Activated naive CD8-positive, alpha-beta T cell (primary cell): ENCODE measurements around the gene CACNA1G.

Source experiments
- H3K27ac Mint-ChIP-seq: one replicate; pipeline ENCODE4 v1.8.0; 2021; ENCODE audit warnings: mixed read lengths
- H3K27me3 Mint-ChIP-seq: one replicate; pipeline ENCODE4 v1.8.0; 2021; ENCODE audit warnings: mixed read lengths
- H3K36me3 Mint-ChIP-seq: one replicate; pipeline ENCODE4 v1.8.0; 2021; ENCODE audit warnings: mixed read lengths
- H3K4me1 Mint-ChIP-seq: one replicate; pipeline ENCODE4 v1.8.0; 2021; ENCODE audit warnings: low read depth, mixed read lengths
- H3K4me3 Mint-ChIP-seq: one replicate; pipeline ENCODE4 v1.8.0; 2021; ENCODE audit warnings: mild to moderate bottlenecking, mixed read lengths
- H3K9me3 Mint-ChIP-seq: one replicate; pipeline ENCODE4 v1.8.0; 2021; ENCODE audit warnings: low read depth, mixed read lengths

CACNA1G gene

DNA sequence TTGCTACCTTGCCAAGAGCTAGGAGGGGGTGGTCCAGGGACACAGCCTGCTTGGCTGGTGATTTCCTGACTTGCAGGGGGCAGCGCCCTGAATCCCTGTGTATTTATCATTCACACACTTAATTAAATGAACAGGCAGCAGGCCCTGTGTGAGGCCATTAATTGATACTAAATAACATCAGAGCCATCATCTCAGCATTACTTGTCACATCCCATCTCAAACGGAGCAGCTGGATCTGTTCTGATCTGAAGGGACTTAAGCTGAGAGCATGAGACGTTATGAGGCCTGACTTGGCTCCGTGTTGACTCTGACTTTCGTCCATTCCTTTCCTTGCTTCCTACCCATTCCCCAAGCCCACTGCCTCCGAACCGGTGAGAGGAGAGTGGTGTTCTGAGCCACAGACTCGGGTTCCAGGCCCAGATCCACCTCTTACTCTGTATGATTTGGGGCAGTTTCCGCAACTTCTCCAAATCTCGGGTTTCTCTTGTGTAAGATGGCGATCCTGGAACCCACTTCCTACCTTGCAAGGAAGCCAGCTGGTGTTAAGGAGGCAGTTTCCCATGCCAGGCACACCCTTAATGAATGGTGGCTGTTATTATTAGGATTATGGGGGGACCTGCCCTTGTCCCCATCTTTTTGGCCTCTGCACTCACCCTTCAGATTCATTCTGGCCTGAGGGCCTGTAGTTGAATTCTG is 33.8 kb downstream of the CACNA1G start:
- Mint-ChIP-seq H3K27ac (no peak overlapping the region), H3K9me3 (no peaks in the 10 kb centered on the region), H3K27me3 (no peaks in the 10 kb centered on the region), H3K4me1 (no peaks in the 10 kb centered on the region), H3K4me3 (no peak overlapping the region), H3K36me3 (no peaks in the 10 kb centered on the region)

DNA sequence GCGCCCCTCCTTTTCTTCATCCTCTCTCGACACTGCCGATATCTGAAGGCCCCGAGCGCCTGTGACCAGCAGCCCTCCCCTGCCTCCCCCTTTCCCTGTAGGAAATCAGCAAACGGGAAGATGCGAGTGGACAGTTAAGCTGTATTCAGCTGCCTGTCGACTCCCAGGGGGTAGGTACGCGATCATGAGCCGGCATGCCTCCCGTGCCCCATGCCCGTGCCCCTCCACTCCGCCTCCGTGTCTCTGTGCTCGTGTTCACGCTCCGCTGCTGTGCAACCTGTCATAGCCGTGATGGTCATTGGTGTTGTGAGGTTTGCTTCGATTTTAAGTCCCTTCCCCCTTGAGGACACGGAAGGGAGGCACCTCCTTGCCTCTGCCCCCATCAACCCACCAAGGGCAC is 34.4 kb downstream of the CACNA1G start:
- no peaks in the 10 kb centered on the region for H3K27me3 Mint-ChIP-seq
- no peak overlapping the region for H3K27ac Mint-ChIP-seq
- no peaks in the 10 kb centered on the region for H3K9me3 Mint-ChIP-seq
- H3K36me3 Mint-ChIP-seq = no peaks in the 10 kb centered on the region
- no peaks in the 10 kb centered on the region for H3K4me1 Mint-ChIP-seq
- no peak overlapping the region for H3K4me3 Mint-ChIP-seq

DNA sequence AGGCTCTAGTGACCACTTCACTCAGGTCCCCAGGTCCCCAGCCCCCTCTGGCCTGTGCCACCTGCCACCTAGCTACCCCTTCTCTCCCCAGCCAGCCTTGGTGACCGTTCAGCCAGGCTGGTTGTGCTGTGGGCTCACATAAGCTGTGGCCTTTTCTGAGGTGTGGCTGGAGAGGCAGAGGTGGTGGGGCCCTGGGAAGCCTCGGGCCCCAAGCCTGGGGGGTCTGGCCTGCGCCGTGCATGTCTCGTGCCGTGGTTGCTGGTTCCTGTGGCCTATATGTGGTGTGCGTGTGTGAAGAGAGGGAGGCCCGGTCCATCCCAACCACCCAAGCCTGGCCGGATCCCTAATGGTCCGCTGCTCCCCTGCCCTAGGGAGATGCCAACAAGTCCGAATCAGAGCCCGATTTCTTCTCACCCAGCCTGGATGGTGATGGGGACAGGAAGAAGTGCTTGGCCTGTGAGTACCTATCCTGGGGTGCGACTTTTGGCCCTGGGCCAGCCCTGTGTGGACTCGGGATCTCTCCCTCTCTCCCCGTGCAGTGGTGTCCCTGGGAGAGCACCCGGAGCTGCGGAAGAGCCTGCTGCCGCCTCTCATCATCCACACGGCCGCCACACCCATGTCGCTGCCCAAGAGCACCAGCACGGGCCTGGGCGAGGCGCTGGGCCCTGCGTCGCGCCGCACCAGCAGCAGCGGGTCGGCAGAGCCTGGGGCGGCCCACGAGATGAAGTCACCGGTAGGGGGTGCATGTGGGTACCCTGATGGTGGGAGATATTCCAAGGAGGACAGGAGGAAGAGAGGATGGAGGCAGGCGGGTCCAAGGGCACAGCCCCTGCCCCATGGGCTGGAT is 35.9 kb downstream of the CACNA1G start:
- H3K4me3 Mint-ChIP-seq = no peak overlapping the region
- H3K27ac Mint-ChIP-seq = no peak overlapping the region
- H3K4me1 Mint-ChIP-seq = no peaks in the 10 kb centered on the region
- no peaks in the 10 kb centered on the region for H3K36me3 Mint-ChIP-seq
- H3K27me3 Mint-ChIP-seq = no peaks in the 10 kb centered on the region
- H3K9me3 Mint-ChIP-seq = no peaks in the 10 kb centered on the region

DNA sequence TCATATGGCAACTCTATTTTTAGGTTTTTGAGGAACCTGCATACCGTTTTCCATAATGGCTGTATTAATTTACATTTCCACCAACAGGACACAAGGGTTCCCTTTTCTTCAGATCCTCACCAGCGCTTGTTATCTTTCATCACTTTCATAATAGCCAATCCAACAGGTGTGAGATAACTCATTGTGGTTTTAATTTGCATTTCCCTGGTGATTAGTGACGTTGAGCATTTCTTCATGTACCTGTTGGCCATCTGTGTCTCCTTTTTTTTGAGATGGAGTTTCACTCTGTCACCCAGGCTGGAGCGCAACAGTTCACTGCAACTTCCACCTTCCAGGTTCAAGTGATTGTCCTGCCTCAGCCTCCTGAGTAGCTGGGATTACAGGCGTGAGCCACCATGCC is 38.0 kb downstream of the CACNA1G start:
- no peak overlapping the region for H3K27ac Mint-ChIP-seq
- H3K27me3 Mint-ChIP-seq = peaks cover 3% of the 10 kb centered on the region
- H3K9me3 Mint-ChIP-seq = no peaks in the 10 kb centered on the region
- H3K36me3 Mint-ChIP-seq = no peaks in the 10 kb centered on the region
- H3K4me3 Mint-ChIP-seq = no peak overlapping the region
- no peaks in the 10 kb centered on the region for H3K4me1 Mint-ChIP-seq

DNA sequence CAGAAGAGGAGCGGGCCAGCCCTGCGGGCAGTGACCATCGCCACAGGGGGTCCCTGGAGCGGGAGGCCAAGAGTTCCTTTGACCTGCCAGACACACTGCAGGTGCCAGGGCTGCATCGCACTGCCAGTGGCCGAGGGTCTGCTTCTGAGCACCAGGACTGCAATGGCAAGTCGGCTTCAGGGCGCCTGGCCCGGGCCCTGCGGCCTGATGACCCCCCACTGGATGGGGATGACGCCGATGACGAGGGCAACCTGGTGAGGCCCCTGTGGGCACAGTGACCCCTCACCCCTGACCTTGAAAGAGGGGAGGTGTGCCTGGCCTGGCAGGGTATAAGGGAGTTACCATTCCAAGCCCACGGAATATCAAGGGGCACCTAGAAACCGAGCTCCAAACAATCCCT is 39.1 kb downstream of the CACNA1G start:
- Mint-ChIP-seq H3K4me3 (no peak overlapping the region), H3K4me1 (no peaks in the 10 kb centered on the region), H3K9me3 (no peaks in the 10 kb centered on the region), H3K36me3 (no peaks in the 10 kb centered on the region), H3K27ac (no peak overlapping the region), H3K27me3 (peaks cover 5% of the 10 kb centered on the region)

DNA sequence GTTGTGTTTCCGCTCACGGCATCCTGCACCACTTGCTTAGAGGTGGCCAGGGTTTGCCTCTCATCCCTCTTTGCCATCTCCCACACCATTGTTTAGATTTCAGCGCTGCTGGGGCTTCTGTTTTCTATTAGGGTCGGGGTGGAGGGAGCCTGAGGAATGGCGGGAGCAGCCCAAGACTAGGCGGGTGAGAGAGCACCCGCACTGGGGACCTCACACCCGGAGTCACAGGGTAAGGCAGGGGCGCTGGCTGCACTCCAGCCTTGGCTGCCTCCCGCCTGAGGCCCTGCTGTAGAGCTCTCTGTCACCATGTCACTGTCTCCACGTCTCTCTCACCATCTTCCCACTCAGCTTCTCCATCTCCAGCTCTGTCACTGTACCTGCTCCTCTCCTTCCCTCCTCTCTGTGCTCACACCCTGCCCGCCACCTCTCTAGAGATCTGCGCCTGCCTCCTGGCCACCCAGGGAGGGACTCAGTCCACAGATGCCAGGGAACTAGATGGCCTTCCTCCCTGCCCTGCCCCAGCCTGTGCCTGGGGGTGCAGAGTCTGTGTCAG is 41.4 kb downstream of the CACNA1G start:
- Mint-ChIP-seq H3K27me3 (peaks cover 5% of the 10 kb centered on the region), H3K36me3 (no peaks in the 10 kb centered on the region), H3K27ac (no peak overlapping the region), H3K4me1 (no peaks in the 10 kb centered on the region), H3K9me3 (no peaks in the 10 kb centered on the region), H3K4me3 (no peak overlapping the region)

DNA sequence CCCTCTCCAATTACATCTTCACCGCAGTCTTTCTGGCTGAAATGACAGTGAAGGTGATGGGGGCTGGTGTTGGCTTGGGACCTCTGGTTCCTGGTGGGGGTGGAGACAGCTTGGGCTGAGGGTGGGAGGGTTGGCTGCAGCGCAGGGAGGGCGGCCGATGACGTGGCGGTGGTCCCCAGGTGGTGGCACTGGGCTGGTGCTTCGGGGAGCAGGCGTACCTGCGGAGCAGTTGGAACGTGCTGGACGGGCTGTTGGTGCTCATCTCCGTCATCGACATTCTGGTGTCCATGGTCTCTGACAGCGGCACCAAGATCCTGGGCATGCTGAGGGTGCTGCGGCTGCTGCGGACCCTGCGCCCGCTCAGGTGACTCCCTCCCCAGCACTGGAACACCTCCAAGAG is 42.3 kb downstream of the CACNA1G start:
- Mint-ChIP-seq H3K9me3 (no peaks in the 10 kb centered on the region), H3K27me3 (peaks cover 5% of the 10 kb centered on the region), H3K4me1 (no peaks in the 10 kb centered on the region), H3K27ac (no peak overlapping the region), H3K4me3 (no peak overlapping the region), H3K36me3 (no peaks in the 10 kb centered on the region)

DNA sequence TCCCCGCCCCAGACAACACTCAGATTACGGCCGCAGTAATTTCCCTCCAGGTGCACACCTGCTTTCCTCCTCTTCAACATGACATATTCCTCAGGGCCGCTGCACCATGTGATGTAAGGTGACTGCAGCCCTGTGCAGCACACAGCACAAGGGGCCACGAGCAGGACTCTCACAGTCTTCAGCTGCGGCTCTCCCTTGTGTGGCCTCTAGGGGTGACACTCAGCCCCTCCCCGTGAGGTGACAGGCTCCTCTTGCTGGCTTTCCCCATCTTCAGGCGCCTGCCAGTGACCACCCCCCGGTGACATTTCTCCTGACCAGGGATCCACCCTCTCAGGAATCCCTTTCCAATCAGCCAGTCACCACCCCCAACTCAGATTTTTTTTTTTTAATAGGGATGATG is 42.8 kb downstream of the CACNA1G start:
- H3K9me3 Mint-ChIP-seq = no peaks in the 10 kb centered on the region
- H3K27ac Mint-ChIP-seq = no peak overlapping the region
- H3K27me3 Mint-ChIP-seq = peaks cover 5% of the 10 kb centered on the region
- H3K4me1 Mint-ChIP-seq = no peaks in the 10 kb centered on the region
- no peaks in the 10 kb centered on the region for H3K36me3 Mint-ChIP-seq
- H3K4me3 Mint-ChIP-seq = no peak overlapping the region

DNA sequence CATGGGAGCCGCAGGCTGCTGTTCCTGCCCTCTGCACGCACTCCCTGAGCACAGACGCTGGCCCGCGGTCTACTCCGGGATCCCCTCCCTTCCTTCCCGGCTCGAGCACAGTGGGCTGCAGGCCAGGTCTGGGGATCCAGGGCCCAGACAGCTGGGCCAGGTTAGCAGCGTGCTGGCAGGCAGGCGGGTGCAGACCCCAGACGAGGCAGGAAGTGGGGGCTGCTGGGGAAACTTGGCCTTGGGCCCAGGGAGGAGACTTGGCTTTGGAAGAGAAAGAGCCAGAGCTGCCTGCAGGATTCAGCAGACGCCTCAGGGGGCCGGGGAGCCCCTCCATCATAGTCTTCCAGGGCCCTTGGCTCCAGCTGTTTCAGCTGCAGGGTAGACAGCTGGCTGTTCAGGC is 44.0 kb downstream of the CACNA1G start:
- no peak overlapping the region for H3K27ac Mint-ChIP-seq
- no peaks in the 10 kb centered on the region for H3K9me3 Mint-ChIP-seq
- H3K36me3 Mint-ChIP-seq = no peaks in the 10 kb centered on the region
- peaks cover 5% of the 10 kb centered on the region for H3K27me3 Mint-ChIP-seq
- H3K4me1 Mint-ChIP-seq = no peaks in the 10 kb centered on the region
- H3K4me3 Mint-ChIP-seq = no peak overlapping the region

DNA sequence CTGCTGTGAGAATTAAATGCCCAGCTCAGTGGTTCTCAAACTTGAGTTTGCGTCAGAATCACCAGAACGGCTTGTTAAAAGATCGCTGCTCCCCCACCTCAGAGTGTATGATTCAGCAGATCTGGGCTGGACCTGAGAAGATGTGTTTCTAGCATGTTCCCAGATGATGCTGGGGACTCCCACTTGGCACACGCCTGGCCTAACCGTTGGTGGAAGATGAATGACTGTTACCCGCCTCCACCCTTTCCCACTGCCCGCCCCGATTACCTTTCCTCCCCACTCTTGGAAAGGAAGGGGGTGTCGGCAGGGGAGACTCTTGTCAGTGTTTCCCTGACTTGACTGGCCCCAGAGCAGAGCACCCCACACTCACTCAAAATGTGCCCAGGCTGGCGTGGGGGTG is 44.9 kb downstream of the CACNA1G start:
- Mint-ChIP-seq H3K36me3 (no peaks in the 10 kb centered on the region), H3K4me3 (no peak overlapping the region), H3K4me1 (no peaks in the 10 kb centered on the region), H3K27me3 (peaks cover 5% of the 10 kb centered on the region), H3K9me3 (no peaks in the 10 kb centered on the region), H3K27ac (no peak overlapping the region)

DNA sequence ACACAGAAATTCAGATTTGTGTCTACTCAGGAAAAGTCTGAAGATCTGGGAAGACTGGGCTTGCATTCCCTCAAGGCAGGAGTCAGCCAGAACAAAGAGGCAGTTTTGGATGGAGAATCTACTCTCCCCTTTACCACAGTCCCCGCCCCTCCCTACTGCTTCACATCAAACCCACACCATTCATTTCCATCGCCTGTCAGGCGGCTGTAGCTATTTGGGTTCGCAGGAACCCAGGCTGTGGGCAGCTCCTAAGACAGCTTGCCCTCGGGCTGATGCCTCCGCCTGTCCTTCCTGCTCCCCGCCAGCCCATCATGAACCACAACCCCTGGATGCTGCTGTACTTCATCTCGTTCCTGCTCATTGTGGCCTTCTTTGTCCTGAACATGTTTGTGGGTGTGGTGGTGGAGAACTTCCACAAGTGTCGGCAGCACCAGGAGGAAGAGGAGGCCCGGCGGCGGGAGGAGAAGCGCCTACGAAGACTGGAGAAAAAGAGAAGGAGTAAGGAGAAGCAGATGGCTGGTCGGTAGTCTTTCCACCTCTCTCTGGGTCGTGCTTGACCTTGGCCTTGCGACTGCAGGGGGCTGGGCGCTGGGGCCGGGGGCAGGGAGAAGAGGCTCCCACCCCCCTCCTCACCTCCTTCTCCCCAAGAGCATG is 47.1 kb downstream of the CACNA1G start:
- H3K27me3 Mint-ChIP-seq = peaks cover 4% of the 10 kb centered on the region
- no peak overlapping the region for H3K27ac Mint-ChIP-seq
- no peak overlapping the region for H3K4me3 Mint-ChIP-seq
- H3K9me3 Mint-ChIP-seq = no peaks in the 10 kb centered on the region
- H3K4me1 Mint-ChIP-seq = no peaks in the 10 kb centered on the region
- no peaks in the 10 kb centered on the region for H3K36me3 Mint-ChIP-seq

DNA sequence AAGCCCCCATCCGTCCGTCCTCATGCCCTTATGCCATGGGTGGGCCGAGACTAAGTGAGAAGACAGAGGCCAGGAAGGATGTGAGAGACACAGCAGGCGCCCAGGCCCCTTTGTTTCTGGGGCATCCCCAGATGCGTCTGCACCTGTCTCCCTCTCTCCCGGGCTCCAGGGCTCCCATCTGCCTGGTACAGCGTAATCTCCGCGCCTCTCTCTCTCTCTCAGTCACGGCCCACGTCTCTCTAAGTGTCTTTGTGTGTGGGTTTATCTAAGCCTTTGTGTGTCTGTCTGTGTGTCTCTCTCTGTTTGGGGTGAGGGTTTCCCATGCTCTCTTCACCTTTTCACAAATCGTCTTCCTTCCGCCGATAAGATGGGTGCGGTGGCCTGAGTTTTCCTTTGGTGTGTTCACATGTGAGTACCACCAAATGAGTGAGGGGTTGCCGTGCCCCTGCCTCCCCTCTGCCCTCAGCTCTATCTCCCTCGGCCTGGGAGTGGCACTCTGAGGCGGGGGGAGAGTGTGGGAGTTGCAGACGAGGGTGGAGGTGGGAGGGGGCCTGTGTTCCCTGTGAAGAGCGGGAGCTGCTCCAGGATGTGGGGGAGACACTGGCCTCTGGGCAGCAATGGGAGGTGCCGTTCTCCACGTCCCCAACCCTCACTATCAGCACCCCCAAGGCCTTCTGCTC is 48.3 kb downstream of the CACNA1G start:
- no peaks in the 10 kb centered on the region for H3K36me3 Mint-ChIP-seq
- H3K4me1 Mint-ChIP-seq = peaks cover 2% of the 10 kb centered on the region
- H3K4me3 Mint-ChIP-seq = no peak overlapping the region
- H3K27ac Mint-ChIP-seq = no peak overlapping the region
- H3K27me3 Mint-ChIP-seq = no peaks in the 10 kb centered on the region
- no peaks in the 10 kb centered on the region for H3K9me3 Mint-ChIP-seq

DNA sequence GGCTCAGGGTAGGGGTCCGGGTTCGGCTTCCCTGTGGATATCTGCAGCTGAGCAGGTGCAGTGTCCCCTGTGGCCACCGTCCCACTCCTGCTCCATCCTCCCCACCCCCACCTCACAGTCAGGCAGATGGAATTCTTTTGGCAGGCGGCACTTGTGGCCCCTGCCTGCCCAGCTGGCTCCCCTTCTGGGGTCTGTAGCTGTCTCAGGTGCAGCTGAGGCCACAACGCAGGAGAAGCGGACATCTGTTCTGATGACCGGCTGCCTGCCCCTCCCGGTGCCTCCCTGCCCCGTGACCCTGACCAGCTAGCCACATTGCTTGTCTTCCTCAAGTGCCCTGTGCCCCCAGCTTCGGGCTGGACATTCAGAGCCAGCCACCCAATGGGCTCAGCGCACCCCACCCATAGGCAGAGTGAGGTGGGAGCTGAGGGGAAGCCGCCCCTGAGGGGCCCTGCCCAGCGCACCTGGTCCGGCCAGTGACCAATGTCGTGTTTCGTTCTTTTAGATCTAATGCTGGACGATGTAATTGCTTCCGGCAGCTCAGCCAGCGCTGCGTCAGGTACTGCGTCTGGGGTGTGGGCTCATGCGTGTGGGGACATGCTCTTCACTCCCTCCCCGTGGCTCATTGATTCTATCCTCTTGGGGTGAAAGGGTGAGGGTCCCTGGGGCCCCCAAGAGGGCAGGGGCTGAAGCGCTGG is 49.0 kb downstream of the CACNA1G start:
- Mint-ChIP-seq H3K9me3 (no peaks in the 10 kb centered on the region), H3K4me3 (no peak overlapping the region), H3K36me3 (no peaks in the 10 kb centered on the region), H3K27me3 (no peaks in the 10 kb centered on the region), H3K27ac (no peak overlapping the region), H3K4me1 (peaks cover 7% of the 10 kb centered on the region)

DNA sequence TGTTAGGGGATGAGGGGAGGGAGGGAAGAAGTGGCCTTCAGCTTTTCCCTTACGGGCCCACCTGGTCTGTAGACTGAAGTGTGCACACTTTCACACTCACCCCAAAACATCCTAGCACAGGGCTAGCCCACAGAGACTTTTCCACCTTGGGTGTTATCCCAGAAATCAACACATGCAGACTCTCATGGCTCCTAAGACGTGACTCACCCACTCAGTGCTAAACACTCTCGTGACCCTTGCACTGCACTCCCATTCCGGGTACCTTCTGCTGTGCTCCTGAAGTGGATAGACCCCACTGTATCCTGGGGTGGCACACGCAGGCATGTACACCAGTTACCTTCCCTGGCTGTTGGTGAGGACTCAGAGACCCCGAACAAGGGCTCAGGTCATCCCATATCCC is 51.1 kb downstream of the CACNA1G start:
- no peak overlapping the region for H3K27ac Mint-ChIP-seq
- no peak overlapping the region for H3K4me3 Mint-ChIP-seq
- no peaks in the 10 kb centered on the region for H3K36me3 Mint-ChIP-seq
- peaks cover 7% of the 10 kb centered on the region for H3K4me1 Mint-ChIP-seq
- no peaks in the 10 kb centered on the region for H3K9me3 Mint-ChIP-seq
- H3K27me3 Mint-ChIP-seq = no peaks in the 10 kb centered on the region
